Progenitor cell of endocrine pancreas (in vitro differentiated cells): ENCODE measurements around the gene CXCR2. TPM values are rescaled to one million over a fixed set of nuclear protein-coding genes. Genes with fewer than 3 reads are reported as not detected.

Experiments used
- DNase-seq: peaks from one replicate; pipeline ENCODE4 v3.0.0; 2021; ENCODE audit warnings: low spot score; ENCODE audit not compliant: unreplicated experiment
- H3K27ac Mint-ChIP-seq: 2 replicates; pipeline ENCODE4 v1.8.0; 2021; ENCODE audit warnings: mild to moderate bottlenecking, moderate library complexity, mixed read lengths
- H3K27me3 Mint-ChIP-seq: 2 replicates; pipeline ENCODE4 v1.8.0; 2021; ENCODE audit warnings: mixed read lengths
- H3K36me3 Mint-ChIP-seq: 2 replicates; pipeline ENCODE4 v1.8.0; 2022; ENCODE audit warnings: mixed read lengths; ENCODE audit not compliant: insufficient read depth
- H3K4me1 Mint-ChIP-seq: 2 replicates; pipeline ENCODE4 v1.8.0; 2021; ENCODE audit warnings: low read depth, mixed read lengths
- H3K4me3 Mint-ChIP-seq: 2 replicates; pipeline ENCODE4 v1.8.0; 2021; ENCODE audit warnings: low read depth, mild to moderate bottlenecking, moderate library complexity, mixed read lengths
- H3K9me3 Mint-ChIP-seq: 2 replicates; pipeline ENCODE4 v1.8.0; 2021; ENCODE audit warnings: low read depth, mixed read lengths
- long read RNA-seq: library from polyadenylated mRNA; unstranded; transcript quantifications from one replicate; pipeline ENCODE4 v2.0.0, GENCODE V29; 2020
- total RNA-seq: library from RNA; stranded (reverse); gene quantifications from 2 replicates; pipeline ENCODE4 v1.2.1, GENCODE V29; 2021
- TF ChIP-seq, protein P1 (sequence below): fragments of 200-600 bp; sonication (generic); IDR thresholded peaks from one replicate; pipeline ENCODE4 v1.5.0; 2021; ENCODE audit warnings: antibody characterized with exemption, mild to moderate bottlenecking; ENCODE audit not compliant: unreplicated experiment

CXCR2 gene
- total RNA-seq: not detected in 2 replicates
- long read RNA-seq: 0 reads

DNA sequence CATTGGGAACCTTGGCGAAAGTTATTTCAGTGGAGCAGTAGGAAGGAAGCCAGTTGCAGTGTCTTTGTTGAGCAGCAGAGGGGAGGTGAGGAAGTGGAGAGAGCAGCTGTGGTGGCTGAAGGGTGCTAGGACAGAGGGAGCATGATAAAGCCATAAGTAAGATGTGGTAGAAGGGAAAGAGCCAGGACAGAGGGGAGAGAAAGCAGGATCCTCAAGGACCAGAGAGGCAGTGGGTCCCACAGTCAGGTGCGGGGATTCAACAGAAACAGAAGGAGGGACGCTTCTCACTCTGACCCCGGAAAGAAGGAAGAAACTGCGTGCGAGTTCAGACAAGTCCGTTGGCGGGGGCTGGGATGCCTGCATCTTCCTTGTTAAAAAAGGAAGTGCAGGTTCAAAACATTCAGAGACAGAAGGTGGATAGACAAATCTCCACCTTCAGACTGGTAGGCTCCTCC, at the start of gene CXCR2:
Gene CXCR2 (plus strand): TSS at position 403 of the 455 bp plus-strand sequence. CDS start 8,774 bp downstream, outside the sequence.
- Mint-ChIP-seq H3K4me3 (no peak within 1 kb of the TSS), H3K27me3 (peaks cover 17% of the 10 kb centered on the region), H3K9me3 (peaks cover 15% of the 10 kb centered on the region), H3K27ac (no peak within 1 kb of the TSS), H3K4me1 (no peaks in the 10 kb centered on the region), H3K36me3 (peaks cover 3% of the 10 kb centered on the region)
- no peak for DNase-seq
- TF ChIP-seq, protein P1, sequence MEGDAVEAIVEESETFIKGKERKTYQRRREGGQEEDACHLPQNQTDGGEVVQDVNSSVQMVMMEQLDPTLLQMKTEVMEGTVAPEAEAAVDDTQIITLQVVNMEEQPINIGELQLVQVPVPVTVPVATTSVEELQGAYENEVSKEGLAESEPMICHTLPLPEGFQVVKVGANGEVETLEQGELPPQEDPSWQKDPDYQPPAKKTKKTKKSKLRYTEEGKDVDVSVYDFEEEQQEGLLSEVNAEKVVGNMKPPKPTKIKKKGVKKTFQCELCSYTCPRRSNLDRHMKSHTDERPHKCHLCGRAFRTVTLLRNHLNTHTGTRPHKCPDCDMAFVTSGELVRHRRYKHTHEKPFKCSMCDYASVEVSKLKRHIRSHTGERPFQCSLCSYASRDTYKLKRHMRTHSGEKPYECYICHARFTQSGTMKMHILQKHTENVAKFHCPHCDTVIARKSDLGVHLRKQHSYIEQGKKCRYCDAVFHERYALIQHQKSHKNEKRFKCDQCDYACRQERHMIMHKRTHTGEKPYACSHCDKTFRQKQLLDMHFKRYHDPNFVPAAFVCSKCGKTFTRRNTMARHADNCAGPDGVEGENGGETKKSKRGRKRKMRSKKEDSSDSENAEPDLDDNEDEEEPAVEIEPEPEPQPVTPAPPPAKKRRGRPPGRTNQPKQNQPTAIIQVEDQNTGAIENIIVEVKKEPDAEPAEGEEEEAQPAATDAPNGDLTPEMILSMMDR: no peak

DNA sequence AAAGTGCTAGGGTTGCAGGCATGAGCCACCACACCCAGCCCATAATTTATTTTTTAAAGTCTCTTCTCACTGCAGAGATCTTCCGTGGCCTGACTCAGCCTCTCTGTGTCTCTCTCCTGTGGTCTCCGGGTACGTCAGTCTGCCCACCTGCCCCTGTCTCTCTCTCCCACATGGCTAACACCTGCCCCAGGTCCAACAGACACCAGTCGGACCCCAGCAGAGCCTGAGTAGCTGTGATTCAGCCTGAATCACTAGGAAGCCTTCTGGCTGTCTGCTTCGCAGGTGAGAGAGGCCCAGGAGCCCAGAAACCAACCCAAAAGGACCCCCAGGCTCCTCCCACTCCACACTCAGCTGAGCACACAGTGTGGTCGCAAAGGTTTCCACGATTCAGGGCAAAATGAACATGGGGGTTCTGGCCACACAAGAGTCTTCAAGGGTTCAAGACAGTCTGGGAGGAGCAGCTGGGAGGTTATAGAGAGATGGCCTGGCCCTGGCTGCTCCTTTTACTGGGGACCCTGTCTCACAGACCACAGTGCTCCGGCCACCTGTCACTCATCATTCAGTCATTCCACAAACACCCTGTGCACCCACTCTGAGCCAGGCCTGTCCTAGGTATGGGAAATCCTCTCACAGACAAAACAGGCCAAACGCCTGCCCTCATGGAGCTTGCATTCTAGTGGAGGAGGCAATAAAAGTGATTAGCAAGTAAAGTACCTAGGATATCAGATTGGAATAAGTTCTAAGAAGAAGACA, 48.2 kb upstream of the CXCR2 start:
- TF ChIP-seq, protein P1: no peak
- Mint-ChIP-seq H3K4me3 (no peak overlapping the region), H3K36me3 (no peaks in the 10 kb centered on the region), H3K27me3 (peaks cover 21% of the 10 kb centered on the region), H3K27ac (no peak overlapping the region), H3K9me3 (no peaks in the 10 kb centered on the region), H3K4me1 (no peaks in the 10 kb centered on the region)
- no peak for DNase-seq

DNA sequence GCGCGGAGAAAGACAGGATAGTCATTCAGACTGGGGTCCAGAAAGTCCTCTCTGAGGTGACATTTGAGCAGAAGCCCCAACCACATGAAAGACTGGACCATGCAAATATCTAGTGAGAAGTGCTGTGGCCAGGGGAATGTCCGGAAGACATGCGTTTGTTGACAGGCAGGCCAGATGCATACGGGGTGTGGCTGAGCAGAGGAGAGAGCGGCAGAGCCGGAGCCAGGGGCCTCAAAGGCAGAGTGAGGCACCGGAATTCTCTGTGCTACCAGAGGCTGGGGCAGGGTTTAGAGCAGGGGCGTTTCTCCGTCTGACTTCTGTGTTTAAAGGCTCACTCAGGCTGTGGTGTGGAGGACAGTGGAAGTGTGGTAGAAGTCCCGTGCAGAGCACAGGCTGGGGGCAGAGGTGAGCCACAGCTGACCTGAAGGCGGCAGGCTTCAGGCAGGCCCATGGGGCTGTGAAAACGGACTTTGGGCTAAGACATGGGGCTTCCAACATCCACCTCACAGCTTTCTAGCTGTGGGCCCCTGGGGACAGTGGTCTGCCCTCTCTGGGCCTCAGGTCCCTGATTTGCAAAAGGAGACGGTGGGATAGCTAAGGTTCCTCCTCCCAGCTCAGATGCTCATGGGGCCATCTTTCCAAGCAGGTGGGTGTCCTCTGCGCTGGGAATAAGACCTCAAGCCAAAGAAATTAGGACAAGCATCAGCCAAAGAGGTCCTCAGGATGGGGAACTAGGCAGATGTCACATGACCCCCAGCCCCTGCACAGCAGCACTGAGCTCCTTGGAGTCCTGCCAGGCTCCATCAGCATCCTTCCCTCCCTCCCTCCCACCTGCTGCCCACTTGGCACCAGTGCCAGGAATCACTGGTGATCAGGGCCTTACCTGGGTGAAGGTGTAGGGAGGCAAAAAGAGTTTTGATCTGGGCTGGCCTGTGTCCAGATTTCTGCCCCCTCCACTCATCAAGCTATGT, 45.6 kb upstream of the CXCR2 start:
- Mint-ChIP-seq H3K36me3 (no peaks in the 10 kb centered on the region), H3K27me3 (peaks cover 18% of the 10 kb centered on the region), H3K27ac (no peak overlapping the region), H3K4me3 (no peak overlapping the region), H3K9me3 (no peaks in the 10 kb centered on the region), H3K4me1 (no peaks in the 10 kb centered on the region)
- no peak for DNase-seq
- TF ChIP-seq, protein P1: no peak

DNA sequence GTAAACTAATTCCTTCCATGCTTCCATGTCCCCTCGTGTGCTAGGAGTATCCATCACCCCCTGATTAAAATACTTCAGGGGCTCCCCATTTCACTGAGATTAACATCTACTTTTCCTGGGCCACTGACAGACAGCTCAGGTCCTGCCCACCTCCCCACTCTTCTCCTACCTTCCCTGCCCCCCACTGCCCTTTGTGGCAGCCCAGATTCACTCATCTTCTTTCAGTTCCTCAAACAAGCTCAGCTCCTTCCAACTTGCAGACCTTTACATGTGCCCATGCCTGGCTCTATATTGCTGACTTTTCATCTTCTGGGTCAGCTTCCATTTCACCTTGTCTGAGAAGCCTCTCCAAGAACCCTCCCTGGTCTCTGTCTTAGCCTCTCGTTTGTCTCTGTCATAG, 44.8 kb upstream of the CXCR2 start:
- no peak for DNase-seq
- H3K27ac Mint-ChIP-seq: no peak overlapping the region
- no peaks in the 10 kb centered on the region for H3K4me1 Mint-ChIP-seq
- no peak overlapping the region for H3K4me3 Mint-ChIP-seq
- H3K9me3 Mint-ChIP-seq: peaks cover 5% of the 10 kb centered on the region
- TF ChIP-seq, protein P1: no peak
- H3K27me3 Mint-ChIP-seq: peaks cover 19% of the 10 kb centered on the region
- H3K36me3 Mint-ChIP-seq: no peaks in the 10 kb centered on the region

DNA sequence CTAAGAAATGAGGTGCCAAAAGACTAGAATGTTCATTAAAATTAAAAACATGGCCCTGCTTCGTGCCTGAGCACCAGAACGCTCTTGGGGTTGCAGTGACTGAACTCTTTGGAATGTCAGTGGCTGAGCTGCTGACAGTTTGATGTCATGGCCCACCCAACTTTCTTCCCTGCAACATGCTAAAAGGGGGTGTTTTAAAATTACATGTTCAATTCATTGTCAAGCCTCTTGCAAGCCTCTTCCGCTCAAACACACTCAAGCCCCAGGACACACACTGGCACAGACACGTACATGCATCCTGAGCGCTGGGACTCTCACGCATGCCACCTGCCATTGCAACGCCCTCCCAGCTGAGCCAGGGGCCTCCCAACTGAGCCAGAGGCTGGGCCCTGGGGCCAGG, 44.1 kb upstream of the CXCR2 start:
- H3K27ac Mint-ChIP-seq: no peak overlapping the region
- peaks cover 11% of the 10 kb centered on the region for H3K9me3 Mint-ChIP-seq
- DNase-seq: no peak
- H3K36me3 Mint-ChIP-seq: peaks cover 3% of the 10 kb centered on the region
- TF ChIP-seq, protein P1: no peak
- H3K4me1 Mint-ChIP-seq: no peaks in the 10 kb centered on the region
- H3K4me3 Mint-ChIP-seq: no peak overlapping the region
- H3K27me3 Mint-ChIP-seq: peaks cover 24% of the 10 kb centered on the region
